ENCODE data around the gene LRRK1. TPM values are rescaled to one million over a fixed set of nuclear protein-coding genes. Genes with fewer than 3 reads are reported as not detected.

Gene LRRK1
- total and polyA plus RNA-seq, 2 of the 4 experiments (the other 2 are of a cell fraction): 3.0 to 5.8 TPM

DNA sequence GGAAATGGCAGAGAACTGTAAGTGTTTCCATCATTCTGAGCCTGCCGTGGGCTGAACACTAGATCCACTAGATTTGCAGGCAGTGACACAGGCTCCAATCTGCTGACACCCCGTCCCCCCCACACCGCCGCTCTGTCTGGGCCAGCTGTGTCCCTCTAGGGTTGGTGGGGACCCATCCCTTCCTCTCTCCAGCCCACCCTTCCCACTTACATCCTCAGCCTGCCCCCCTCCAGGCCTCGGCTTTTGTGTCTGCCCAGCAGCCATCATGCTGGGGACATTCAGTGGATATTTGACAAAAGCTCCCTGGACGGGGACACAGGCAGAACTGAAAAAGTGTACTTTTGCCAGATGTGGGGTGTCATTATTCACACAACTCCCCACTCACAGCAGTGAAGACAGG is 10.7 kb upstream of the LRRK1 start:
- Histone ChIP-seq H2BK5ac (ENCODE audit: low read depth, low read length, poor library complexity, severe bottlenecking) (no peak overlapping the region), H3K27me3 (ENCODE audit: control insufficient read depth, insufficient read depth, low read length) (0 out of 2 replicates have a peak, but pooled peaks cover 1% of the 10 kb centered on the region), H4K8ac (ENCODE audit: low read depth in 2 of 2, low read length in 2 of 2) (no peak overlapping the region), H3K18ac (ENCODE audit: low read depth, low read length) (no peak overlapping the region), H2AK5ac (ENCODE audit: low read depth, low read length) (no peak overlapping the region), H3K36me3 (ENCODE audit: control insufficient read depth, insufficient read depth, low read length) (no peaks in the 10 kb centered on the region), H4K20me1 (ENCODE audit: insufficient read depth, low read length) (no peaks in the 10 kb centered on the region), H4K91ac (ENCODE audit: insufficient read depth, low read depth, low read length) (no peak overlapping the region), H2BK15ac (ENCODE audit: low read depth, low read length) (no peak overlapping the region), H3K14ac (replicated peaks; ENCODE audit: low read depth, low read length) (no peak overlapping the region), H3K27ac (ENCODE audit: insufficient read depth, low read length) (no peak overlapping the region), H3K4ac (ENCODE audit: low read depth, low read length) (no peak overlapping the region), H3K79me1 (ENCODE audit: low read depth in 1 of 2, low read length in 2 of 2) (no peaks in the 10 kb centered on the region), H3K23ac (ENCODE audit: low read depth, low read length) (no peak overlapping the region), H3K9me1 (ENCODE audit: insufficient read depth, low read length) (no peaks in the 10 kb centered on the region), H3K4me3 (ENCODE audit: insufficient read depth, low read depth, low read length) (no peak overlapping the region), H3K9me3 (ENCODE audit: control insufficient read depth, insufficient read depth, low read length) (peaks cover 3% of the 10 kb centered on the region), H3K9ac (ENCODE audit: low read depth, low read length) (no peak overlapping the region), H3K4me1 (ENCODE audit: control insufficient read depth, insufficient read depth, low read length) (no peaks in the 10 kb centered on the region), H2AFZ (replicated peaks; ENCODE audit: low read length, poor library complexity) (no peak overlapping the region), H3K4me2 (ENCODE audit: low read depth, low read length) (no peak overlapping the region), H2BK120ac (ENCODE audit: low read depth, low read length) (no peak overlapping the region), H4K5ac (ENCODE audit: low read depth, low read length) (no peak overlapping the region), H3K56ac (ENCODE audit: extremely low read depth, insufficient read depth, low read length) (no peak overlapping the region), H2AK9ac (replicated peaks; ENCODE audit: low read depth, low read length, poor library complexity) (no peak overlapping the region), H2BK20ac (ENCODE audit: low read depth, low read length) (no peak overlapping the region)
- ATAC-seq (ENCODE audit: low read depth) (no peak), DNase-seq (no peak)
- in situ Hi-C loops (cut with MboI; ENCODE audit: low sequenced_read_pairs): loop anchor here (25.0 kb wide), 1 partner anchor 354 kb away; the partner anchor contains the start of gene CHSY1
- no TSS peak for BruUV-seq (replicated peaks)
- intact Hi-C loops (cut with micrococcal nuclease): no loop called here
- TF ChIP-seq FOS (IDR thresholded peaks at IDR 0.05; ENCODE audit: low read depth, low read length): no peak
- CTCF ChIA-PET: no interaction called here
- dilution Hi-C loops (cut with HindIII; ENCODE audit: low sequenced_read_pairs, unreplicated experiment): no loop called here
- POLR2A ChIA-PET (ENCODE audit: unreplicated experiment): no interaction called here
- WGBS, 2 experiments (ENCODE audit: extremely low coverage in 2 of 2, insufficient read length in 1 of 2): 63% methylated on average over 4 of the region's 6 CpGs; no CpG with 5 or more reads in 1 of the 2 experiments
